ENCODE measurements around the gene VCX3B. TPM values are rescaled to one million over a fixed set of nuclear protein-coding genes. Genes with fewer than 3 reads are reported as not detected.
"Not testable (repeated sequence)": the region's sequence is repeated elsewhere in the genome, so short reads cannot be mapped to it uniquely, and the experiment has no call there.

The VCX3B gene
- total and polyA plus RNA-seq, 8 donors, result 0.68 TPM; not detected in 7

- Histone ChIP-seq H3K4me3 (no peak overlapping the region), H3K27me3 (peaks cover 0 to 4% (median 0%) of the 10 kb centered on the region in 4 donors), H3K9me3 (no peaks in the 10 kb centered on the region), H3K36me3 (no peaks in the 10 kb centered on the region), H3K4me1 (no peaks in the 10 kb centered on the region), H3K27ac (no peak overlapping the region)
- 67 to 70% methylated on average over 3 of the region's 3 CpGs for WGBS, 2 donors
- no peak for FAIRE-seq
- ATAC-seq, result no peak
- intact Hi-C loops (cut with DNase I), result no loop called here
- DNase-seq, result no peak
- no peak for TF ChIP-seq CTCF (IDR thresholded peaks at IDR 0.05)
Measured at GRCh38 chrX:8432396-8432795, 32.2 kb upstream of the VCX3B start.

- intact Hi-C loops (cut with DNase I), result no loop called here
- DNase-seq (no peak), ATAC-seq (no peak), FAIRE-seq (no peak)
- peaks cover 0 to 4% (median 0%) of the 10 kb centered on the region in 4 donors for H3K27me3 ChIP-seq
- H3K36me3 ChIP-seq, result no peaks in the 10 kb centered on the region
- H3K4me1 ChIP-seq, result no peaks in the 10 kb centered on the region
- WGBS, 2 donors, result 55 to 57% methylated on average over 3 of the region's 3 CpGs
- no peak overlapping the region for H3K4me3 ChIP-seq
- H3K9me3 ChIP-seq, result no peaks in the 10 kb centered on the region
- H3K27ac ChIP-seq, result no peak overlapping the region
- TF ChIP-seq CTCF (IDR thresholded peaks at IDR 0.05), result no peak
Measured at GRCh38 chrX:8433109-8434062, 31.2 kb upstream of the VCX3B start.

- no peaks in the 10 kb centered on the region for H3K9me3 ChIP-seq
- WGBS, 2 donors, result 50 to 56% methylated on average over 5 of the region's 5 CpGs
- ATAC-seq (no peak), DNase-seq (no peak), FAIRE-seq (no peak)
- no peaks in the 10 kb centered on the region for H3K4me1 ChIP-seq
- no peak for TF ChIP-seq CTCF (IDR thresholded peaks at IDR 0.05)
- intact Hi-C loops (cut with DNase I), result no loop called here
- H3K27ac ChIP-seq, result no peak overlapping the region
- H3K4me3 ChIP-seq, result no peak overlapping the region
- no peaks in the 10 kb centered on the region for H3K36me3 ChIP-seq
- H3K27me3 ChIP-seq, result no peaks in the 10 kb centered on the region
Measured at GRCh38 chrX:8447368-8447767, 17.3 kb upstream of the VCX3B start.

- H3K27ac ChIP-seq; ATAC-seq; H3K36me3 ChIP-seq; H3K27me3 ChIP-seq; intact Hi-C loops (cut with DNase I); FAIRE-seq; H3K4me3 ChIP-seq; H3K4me1 ChIP-seq; H3K9me3 ChIP-seq: not testable (repeated sequence)
- 91 to 92% methylated on average over 21 of the region's 21 CpGs for WGBS, 2 donors
- peak in 1 of 6 donors; percentile 48 for DNase-seq
Measured at GRCh38 chrX:8452343-8452742, 12.3 kb upstream of the VCX3B start.

GRCh38 chrX:8453611-8454010 is 11.0 kb upstream of the VCX3B start:
- intact Hi-C loops (cut with DNase I), result no loop called here
- Histone ChIP-seq H3K4me1 (no peaks in the 10 kb centered on the region), H3K9me3 (no peaks in the 10 kb centered on the region), H3K36me3 (no peaks in the 10 kb centered on the region), H3K27me3 (no peaks in the 10 kb centered on the region), H3K4me3 (no peak overlapping the region), H3K27ac (no peak overlapping the region)
- ATAC-seq (no peak), FAIRE-seq (no peak), DNase-seq (no peak)
- 34 to 36% methylated on average over 3 of the region's 3 CpGs for WGBS, 2 donors
- TF ChIP-seq CTCF (IDR thresholded peaks at IDR 0.05), result no peak

All from pancreas (tissue), 10 donors.